Activated T-cell treated with anti-CD3 and anti-CD28 coated beads, Interleukin-2, amount 50 U/mL, for 72 hours (primary cell): ENCODE results near the gene CYSTM1. TPM values are rescaled to one million over a fixed set of nuclear protein-coding genes. Genes with fewer than 3 reads are reported as not detected.
"Not testable (repeated sequence)": the region's sequence is repeated elsewhere in the genome, so short reads cannot be mapped to it uniquely, and the experiment has no call there.

Experiments
- ATAC-seq, 2 donors: fragments of 150-1000 bp; cut with Tn5 transposase; replicated peaks in 1 of 2; 2 replicates each; pipeline ENCODE4 v1.10.0; 2021; ENCODE audit warnings: moderate library complexity in 2 of 2, mild to moderate bottlenecking in 1 of 2
- DNase-seq, 2 donors: peaks; one replicate each; pipeline ENCODE4 v3.0.0; 2021 to 2022; ENCODE audit warnings: mixed read lengths in 1 of 2
- H3K27ac Mint-ChIP-seq: one replicate; pipeline ENCODE4 v1.8.0; 2022; ENCODE audit warnings: mild to moderate bottlenecking, moderate library complexity, mixed read lengths
- H3K27me3 Mint-ChIP-seq: one replicate; pipeline ENCODE4 v1.8.0; 2022; ENCODE audit warnings: low read depth, mixed read lengths
- H3K36me3 Mint-ChIP-seq, 2 donors: one replicate each; pipeline ENCODE4 v1.8.0; 2022; ENCODE audit warnings: mixed read lengths in 2 of 2, mild to moderate bottlenecking in 1 of 2; ENCODE audit not compliant: insufficient read depth in 2 of 2
- H3K4me1 Mint-ChIP-seq: one replicate; pipeline ENCODE4 v1.8.0; 2022; ENCODE audit warnings: low read depth, mixed read lengths
- H3K4me3 Mint-ChIP-seq, 2 donors: one replicate each; pipeline ENCODE4 v1.8.0; 2022; ENCODE audit warnings: mild to moderate bottlenecking in 2 of 2, mixed read lengths in 2 of 2, moderate library complexity in 2 of 2
- H3K9me3 Mint-ChIP-seq, 2 donors: one replicate each; pipeline ENCODE4 v1.8.0; 2022; ENCODE audit warnings: mixed read lengths in 2 of 2
- total RNA-seq, 2 donors: library from RNA; stranded (reverse); gene quantifications; one replicate each; pipeline ENCODE4 v1.2.3, GENCODE V29; 2022

The CYSTM1 gene
- total RNA-seq, 2 donors from 2014 or later = 15.3 to 18.9 TPM

GRCh38 chr5:140192715-140193430 is 17.9 kb downstream of the CYSTM1 start:
- H3K4me1 Mint-ChIP-seq = no peaks in the 10 kb centered on the region
- H3K4me3 Mint-ChIP-seq = no peak overlapping the region

GRCh38 chr5:140194662-140195061 is 19.7 kb downstream of the CYSTM1 start:
- no peaks in the 10 kb centered on the region for H3K27me3 Mint-ChIP-seq
- no peaks in the 10 kb centered on the region for H3K9me3 Mint-ChIP-seq
- DNase-seq (no peak), ATAC-seq (no peak)
- H3K27ac Mint-ChIP-seq = no peak overlapping the region
- no peak overlapping the region for H3K4me3 Mint-ChIP-seq
- no peaks in the 10 kb centered on the region for H3K4me1 Mint-ChIP-seq
- H3K36me3 Mint-ChIP-seq = peaks cover 0 to 1% of the 10 kb centered on the region in 2 donors

More at GRCh38 chr5:140192715-140193430, 17.9 kb downstream of the CYSTM1 start:
- peaks cover 0 to 2% of the 10 kb centered on the region in 2 donors for H3K36me3 Mint-ChIP-seq
- ATAC-seq (no peak), DNase-seq (no peak)
- no peak overlapping the region for H3K27ac Mint-ChIP-seq
- no peaks in the 10 kb centered on the region for H3K9me3 Mint-ChIP-seq
- H3K27me3 Mint-ChIP-seq = no peaks in the 10 kb centered on the region

- Mint-ChIP-seq H3K27me3 (no peaks in the 10 kb centered on the region), H3K4me1 (no peaks in the 10 kb centered on the region), H3K36me3 (peaks cover 0 to 1% of the 10 kb centered on the region in 2 donors), H3K27ac (no peak overlapping the region), H3K9me3 (peaks cover 0 to 2% of the 10 kb centered on the region in 2 donors), H3K4me3 (no peak overlapping the region)
- DNase-seq (no peak), ATAC-seq (no peak)
Observed at GRCh38 chr5:140196115-140196814, 21.3 kb downstream of the CYSTM1 start.

- peaks cover 0 to 1% of the 10 kb centered on the region in 2 donors for H3K36me3 Mint-ChIP-seq
- DNase-seq (no peak), ATAC-seq (no peak)
- no peaks in the 10 kb centered on the region for H3K27me3 Mint-ChIP-seq
- H3K27ac Mint-ChIP-seq = no peak overlapping the region
- no peaks in the 10 kb centered on the region for H3K4me1 Mint-ChIP-seq
- H3K9me3 Mint-ChIP-seq = peaks cover 0 to 2% of the 10 kb centered on the region in 2 donors
- no peak overlapping the region for H3K4me3 Mint-ChIP-seq
Observed at GRCh38 chr5:140197023-140197422, 22.0 kb downstream of the CYSTM1 start.

GRCh38 chr5:140198915-140199314 is 23.9 kb downstream of the CYSTM1 start:
- H3K27me3 Mint-ChIP-seq, H3K4me3 Mint-ChIP-seq, H3K27ac Mint-ChIP-seq, H3K4me1 Mint-ChIP-seq, H3K9me3 Mint-ChIP-seq, ATAC-seq, DNase-seq, H3K36me3 Mint-ChIP-seq: not testable (repeated sequence)

- DNase-seq (no peak), ATAC-seq (no peak)
- Mint-ChIP-seq H3K27ac (no peak overlapping the region), H3K4me3 (no peak overlapping the region), H3K4me1 (no peaks in the 10 kb centered on the region), H3K27me3 (no peaks in the 10 kb centered on the region), H3K36me3 (peaks cover 0 to 1% of the 10 kb centered on the region in 2 donors), H3K9me3 (peaks cover 0 to 2% of the 10 kb centered on the region in 2 donors)
Observed at GRCh38 chr5:140202078-140202477, 27.1 kb downstream of the CYSTM1 start.

- Mint-ChIP-seq H3K27me3 (no peaks in the 10 kb centered on the region), H3K9me3 (peaks cover 0 to 2% of the 10 kb centered on the region in 2 donors), H3K4me3 (no peak overlapping the region), H3K27ac (no peak overlapping the region), H3K4me1 (peaks cover 5% of the 10 kb centered on the region), H3K36me3 (peaks cover 0 to 1% of the 10 kb centered on the region in 2 donors)
- DNase-seq (no peak), ATAC-seq (no peak)
Observed at GRCh38 chr5:140202610-140203009, 27.6 kb downstream of the CYSTM1 start.

- no peak overlapping the region for H3K27ac Mint-ChIP-seq
- no peak overlapping the region for H3K4me3 Mint-ChIP-seq
- H3K27me3 Mint-ChIP-seq = no peaks in the 10 kb centered on the region
- H3K36me3 Mint-ChIP-seq = no peaks in the 10 kb centered on the region
- H3K9me3 Mint-ChIP-seq = no peaks in the 10 kb centered on the region
- peaks cover 8% of the 10 kb centered on the region for H3K4me1 Mint-ChIP-seq
- no peak for ATAC-seq
- no peak for DNase-seq
Observed at GRCh38 chr5:140205216-140205615, 30.2 kb downstream of the CYSTM1 start.

GRCh38 chr5:140205952-140206351 is 31.0 kb downstream of the CYSTM1 start:
- Mint-ChIP-seq H3K9me3 (no peaks in the 10 kb centered on the region), H3K27ac (no peak overlapping the region), H3K27me3 (no peaks in the 10 kb centered on the region), H3K36me3 (no peaks in the 10 kb centered on the region), H3K4me3 (no peak overlapping the region), H3K4me1 (peaks cover 8% of the 10 kb centered on the region)
- DNase-seq (no peak), ATAC-seq (no peak)

GRCh38 chr5:140207250-140207964 is 32.4 kb downstream of the CYSTM1 start:
- ATAC-seq = no peak
- no peaks in the 10 kb centered on the region for H3K9me3 Mint-ChIP-seq

GRCh38 chr5:140208065-140208464 is 33.1 kb downstream of the CYSTM1 start:
- Mint-ChIP-seq H3K27ac (no peak overlapping the region), H3K4me1 (peaks cover 8% of the 10 kb centered on the region), H3K36me3 (no peaks in the 10 kb centered on the region), H3K9me3 (no peaks in the 10 kb centered on the region), H3K4me3 (no peak overlapping the region), H3K27me3 (no peaks in the 10 kb centered on the region)
- no peak for ATAC-seq
- no peak for DNase-seq

More at GRCh38 chr5:140207250-140207964, 32.4 kb downstream of the CYSTM1 start:
- Mint-ChIP-seq H3K4me3 (no peak overlapping the region), H3K36me3 (no peaks in the 10 kb centered on the region), H3K27me3 (no peaks in the 10 kb centered on the region), H3K4me1 (peaks cover 8% of the 10 kb centered on the region), H3K27ac (no peak overlapping the region)
- no peak for DNase-seq

- Mint-ChIP-seq H3K27me3 (no peaks in the 10 kb centered on the region), H3K27ac (no peak overlapping the region), H3K36me3 (peaks cover 0 to 1% of the 10 kb centered on the region in 2 donors), H3K9me3 (no peaks in the 10 kb centered on the region), H3K4me3 (no peak overlapping the region), H3K4me1 (no peaks in the 10 kb centered on the region)
- peak; percentile 80 to 98 for ATAC-seq
- no peak for DNase-seq
Observed at GRCh38 chr5:140213370-140213983, 38.5 kb downstream of the CYSTM1 start.

- H3K9me3 Mint-ChIP-seq = no peaks in the 10 kb centered on the region
- H3K36me3 Mint-ChIP-seq = peaks cover 0 to 1% of the 10 kb centered on the region in 2 donors
- peaks cover 6% of the 10 kb centered on the region for H3K4me1 Mint-ChIP-seq
- no peak overlapping the region for H3K4me3 Mint-ChIP-seq
- no peak for DNase-seq
- no peak overlapping the region for H3K27ac Mint-ChIP-seq
- H3K27me3 Mint-ChIP-seq = no peaks in the 10 kb centered on the region
- ATAC-seq = no peak
Observed at GRCh38 chr5:140214831-140215230, 39.8 kb downstream of the CYSTM1 start.
